Ovary (tissue), 9 donors: ENCODE data around the gene MTHFS. TPM values are rescaled to one million over a fixed set of nuclear protein-coding genes. Genes with fewer than 3 reads are reported as not detected.
A peak's percentile ranks its signal among the peaks of the same experiment; 100 is the strongest.

Experiments
- DNase-seq, 5 donors: peaks; one replicate each; pipeline ENCODE4 v3.0.0-alpha.2; 2019 to 2020
- H3K27ac ChIP-seq, 2 donors: fragments of 200-600 bp; one replicate each; pipeline versions ENCODE4 v1.5.1 to v1.8.0; 2019 to 2022
- H3K27me3 ChIP-seq: fragments of 200-600 bp; one replicate; pipeline ENCODE4 v1.8.0; 2022
- H3K36me3 ChIP-seq: fragments of 200-600 bp; sonication (generic); one replicate; pipeline ENCODE4 v1.5.1; 2019
- H3K4me1 ChIP-seq: one replicate; pipeline ENCODE4 v1.8.1; 2013; ENCODE audit warnings: mild to moderate bottlenecking, moderate library complexity; ENCODE audit not compliant: insufficient read depth
- H3K4me3 ChIP-seq: fragments of 200-600 bp; sonication (generic); one replicate; pipeline ENCODE4 v1.5.1; 2017
- H3K9me3 ChIP-seq, 2 donors: fragments of 200-600 bp in 1 of 2; sonication (generic) in 1 of 2; one replicate each; pipeline versions ENCODE4 v1.5.1 to v1.8.1; 2013 to 2019; ENCODE audit warnings: mild to moderate bottlenecking in 1 of 2, moderate library complexity in 1 of 2
- EP300 ChIP-seq: sonication (generic); formaldehyde crosslinking; IDR thresholded peaks from one replicate; pipeline ENCODE4 v1.6.1; 2017; ENCODE audit warnings: antibody characterized with exemption
- POLR2A ChIP-seq: fragments of 450-650 bp; IDR thresholded peaks from one replicate; pipeline ENCODE4 v1.6.1; 2017; ENCODE audit warnings: antibody characterized with exemption, mild to moderate bottlenecking, moderate library complexity
- WGBS, 3 donors: extraction: QIAGEN DNeasy Blood & Tissue Kit in 1 of 3; methylation state at CpG; one replicate each; pipeline versions ENCODE4 v1.1.5 to v1.1.7; 2013 to 2017; 5-methylcytosine and 5-hydroxymethylcytosine counted together
- intact Hi-C, 4 donors: fragments of 100-400 bp; cut with DNase I; formaldehyde crosslinking; loops; one replicate each; pipeline versions ENCODE4 v1.11.0 to v1.15.1; 2022 to 2023
- polyA plus RNA-seq, 2 donors: library from polyadenylated mRNA; stranded (reverse); fragments of 200-250 nt in 1 of 2; fragments of 350-450 nt in 1 of 2; fragmentation: Illumina TruSeq in 1 of 2; extraction: RNeasy Lipid Tissue Mini Kit (QIAGEN cat#74804) in 1 of 2; gene quantifications; one replicate each; pipeline ENCODE4 v1.2.3, GENCODE V29; 2013 to 2014
- total RNA-seq, 7 donors: library from RNA; depleted of rRNA in 2 of 7; stranded (reverse); fragments of >200 nt in 2 of 7; fragmentation: NEBNext Ultra II Directional in 3 of 7; extraction: Animal tissue kit (Norgen Biotek cat#: 25700) in 3 of 7; gene quantifications; one replicate each; pipeline versions ENCODE4 v1.1.0 to v1.2.4, GENCODE V29; 2016 to 2023
- TF ChIP-seq, protein P1 (sequence below), 3 donors: fragments of 450-650 bp in 2 of 3; fragments of 200-600 bp in 1 of 3; IDR thresholded peaks; one replicate each; pipeline versions ENCODE4 v1.5.1 to v1.8.0; 2016 to 2022; ENCODE audit warnings: antibody characterized with exemption in 3 of 3, mild to moderate bottlenecking in 1 of 3
- donor health status: DM: no; HTN: no; CAD: no; lungs with moderate emphysema.
- donor health status: DM: no; HTN: no; CAD: no.
- donor health status: Bipolar disorder and iron deficiency.
- donor health status: DM: yes; HTN: yes; CAD: no.
- donor health status: DM: no; HTN: no; CAD: no.
- donor health status: DM: yes; HTN: yes; CAD: no.

Gene MTHFS
- total and polyA plus RNA-seq, 9 donors = 5.6 to 25.0 (median 14.2) TPM

DNA sequence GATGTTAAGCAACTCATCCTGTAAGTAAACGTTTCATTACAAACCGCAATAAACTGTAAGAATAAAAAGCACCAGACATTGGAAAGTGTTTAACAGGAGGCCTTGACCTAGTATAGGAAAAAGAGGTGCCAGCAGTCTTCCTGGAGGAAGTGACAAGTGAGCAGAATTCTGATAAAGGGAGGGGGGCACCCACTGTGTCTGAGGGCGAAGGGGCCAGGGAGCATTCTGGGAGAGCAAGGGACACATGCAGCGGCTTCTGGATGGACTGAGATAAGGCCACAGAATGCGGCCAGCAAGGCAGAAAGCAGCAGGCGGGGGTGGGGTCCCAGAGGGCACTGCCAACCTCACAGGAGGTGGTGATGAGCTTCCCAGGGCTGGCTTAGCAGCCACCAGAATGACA, 80.2 kb downstream of the MTHFS start:
- H3K27me3 ChIP-seq = no peaks in the 10 kb centered on the region
- intact Hi-C loops = no loop called here
- no peaks in the 10 kb centered on the region for H3K9me3 ChIP-seq
- H3K4me3 ChIP-seq = no peak overlapping the region
- H3K36me3 ChIP-seq = no peaks in the 10 kb centered on the region
- whole genome bisulfite sequencing, 3 donors = 77 to 89% (median 84%) methylated on average over 6 of the region's 6 CpGs
- no peak for DNase-seq
- H3K27ac ChIP-seq = no peak overlapping the region
- TF ChIP-seq, protein P1, sequence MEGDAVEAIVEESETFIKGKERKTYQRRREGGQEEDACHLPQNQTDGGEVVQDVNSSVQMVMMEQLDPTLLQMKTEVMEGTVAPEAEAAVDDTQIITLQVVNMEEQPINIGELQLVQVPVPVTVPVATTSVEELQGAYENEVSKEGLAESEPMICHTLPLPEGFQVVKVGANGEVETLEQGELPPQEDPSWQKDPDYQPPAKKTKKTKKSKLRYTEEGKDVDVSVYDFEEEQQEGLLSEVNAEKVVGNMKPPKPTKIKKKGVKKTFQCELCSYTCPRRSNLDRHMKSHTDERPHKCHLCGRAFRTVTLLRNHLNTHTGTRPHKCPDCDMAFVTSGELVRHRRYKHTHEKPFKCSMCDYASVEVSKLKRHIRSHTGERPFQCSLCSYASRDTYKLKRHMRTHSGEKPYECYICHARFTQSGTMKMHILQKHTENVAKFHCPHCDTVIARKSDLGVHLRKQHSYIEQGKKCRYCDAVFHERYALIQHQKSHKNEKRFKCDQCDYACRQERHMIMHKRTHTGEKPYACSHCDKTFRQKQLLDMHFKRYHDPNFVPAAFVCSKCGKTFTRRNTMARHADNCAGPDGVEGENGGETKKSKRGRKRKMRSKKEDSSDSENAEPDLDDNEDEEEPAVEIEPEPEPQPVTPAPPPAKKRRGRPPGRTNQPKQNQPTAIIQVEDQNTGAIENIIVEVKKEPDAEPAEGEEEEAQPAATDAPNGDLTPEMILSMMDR (IDR thresholded peaks at IDR 0.05) = no peak
- TF ChIP-seq EP300 (no peak), POLR2A (no peak)
- peaks cover 6% of the 10 kb centered on the region for H3K4me1 ChIP-seq

DNA sequence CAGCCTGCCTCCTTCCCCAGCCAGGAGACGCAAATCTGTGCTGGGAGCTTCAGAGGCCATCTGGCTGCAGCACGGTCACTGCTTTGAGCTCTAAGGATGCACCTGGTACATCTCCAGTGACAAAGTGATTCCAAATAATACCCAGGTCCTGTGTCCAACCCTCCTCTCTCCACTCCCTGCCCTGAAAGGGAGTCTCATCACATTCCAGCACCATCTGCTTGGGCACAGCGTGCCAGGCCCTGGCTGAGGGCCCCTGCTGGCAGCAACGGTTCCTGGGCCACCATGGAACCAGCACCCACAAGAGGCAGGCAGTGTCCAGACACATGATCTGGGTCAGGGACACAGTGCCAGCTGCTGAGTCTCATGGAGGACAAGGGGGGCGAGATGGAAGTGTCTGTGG, 81.3 kb downstream of the MTHFS start:
- intact Hi-C loops = no loop called here
- Histone ChIP-seq H3K27ac (no peak overlapping the region), H3K9me3 (no peaks in the 10 kb centered on the region), H3K4me3 (no peak overlapping the region), H3K4me1 (peaks cover 12% of the 10 kb centered on the region), H3K27me3 (no peaks in the 10 kb centered on the region), H3K36me3 (no peaks in the 10 kb centered on the region)
- DNase-seq = no peak
- TF ChIP-seq EP300 = no peak
- no peak for TF ChIP-seq POLR2A
- TF ChIP-seq, protein P1 (IDR thresholded peaks at IDR 0.05) = no peak
- 84 to 88% (median 87%) methylated on average over 5 of the region's 5 CpGs for WGBS, 3 donors

DNA sequence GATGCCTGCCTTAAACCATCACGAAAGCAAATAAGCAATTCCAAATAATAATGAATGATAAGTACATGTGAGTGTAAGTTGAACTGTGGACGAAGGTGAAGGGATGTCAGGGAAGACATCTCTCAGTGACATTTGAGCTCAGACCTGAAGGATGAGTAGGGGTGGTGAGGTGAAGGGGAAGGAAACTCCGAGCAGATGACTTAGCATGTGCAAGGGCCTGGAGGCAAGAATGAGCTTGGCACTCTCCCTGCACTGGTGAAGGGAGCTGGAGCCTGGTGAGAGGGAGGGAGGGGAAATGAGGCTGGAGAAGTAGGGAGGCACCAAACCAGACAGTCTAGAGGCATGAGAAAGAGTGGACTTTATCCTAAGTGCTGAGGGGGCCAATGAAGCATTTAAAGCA, 84.3 kb downstream of the MTHFS start:
- peaks cover 12% of the 10 kb centered on the region for H3K4me1 ChIP-seq
- DNase-seq = no peak
- H3K9me3 ChIP-seq = no peaks in the 10 kb centered on the region
- no peaks in the 10 kb centered on the region for H3K27me3 ChIP-seq
- no peaks in the 10 kb centered on the region for H3K36me3 ChIP-seq
- no peak for TF ChIP-seq EP300
- TF ChIP-seq, protein P1 (IDR thresholded peaks at IDR 0.05) = no peak
- TF ChIP-seq POLR2A = no peak
- H3K4me3 ChIP-seq = no peak overlapping the region
- intact Hi-C loops = no loop called here
- peak overlapping the region in 1 of 2 donors; percentile 28 for H3K27ac ChIP-seq
- WGBS, 3 donors = 26 to 38% (median 30%) methylated on average over 3 of the region's 3 CpGs

DNA sequence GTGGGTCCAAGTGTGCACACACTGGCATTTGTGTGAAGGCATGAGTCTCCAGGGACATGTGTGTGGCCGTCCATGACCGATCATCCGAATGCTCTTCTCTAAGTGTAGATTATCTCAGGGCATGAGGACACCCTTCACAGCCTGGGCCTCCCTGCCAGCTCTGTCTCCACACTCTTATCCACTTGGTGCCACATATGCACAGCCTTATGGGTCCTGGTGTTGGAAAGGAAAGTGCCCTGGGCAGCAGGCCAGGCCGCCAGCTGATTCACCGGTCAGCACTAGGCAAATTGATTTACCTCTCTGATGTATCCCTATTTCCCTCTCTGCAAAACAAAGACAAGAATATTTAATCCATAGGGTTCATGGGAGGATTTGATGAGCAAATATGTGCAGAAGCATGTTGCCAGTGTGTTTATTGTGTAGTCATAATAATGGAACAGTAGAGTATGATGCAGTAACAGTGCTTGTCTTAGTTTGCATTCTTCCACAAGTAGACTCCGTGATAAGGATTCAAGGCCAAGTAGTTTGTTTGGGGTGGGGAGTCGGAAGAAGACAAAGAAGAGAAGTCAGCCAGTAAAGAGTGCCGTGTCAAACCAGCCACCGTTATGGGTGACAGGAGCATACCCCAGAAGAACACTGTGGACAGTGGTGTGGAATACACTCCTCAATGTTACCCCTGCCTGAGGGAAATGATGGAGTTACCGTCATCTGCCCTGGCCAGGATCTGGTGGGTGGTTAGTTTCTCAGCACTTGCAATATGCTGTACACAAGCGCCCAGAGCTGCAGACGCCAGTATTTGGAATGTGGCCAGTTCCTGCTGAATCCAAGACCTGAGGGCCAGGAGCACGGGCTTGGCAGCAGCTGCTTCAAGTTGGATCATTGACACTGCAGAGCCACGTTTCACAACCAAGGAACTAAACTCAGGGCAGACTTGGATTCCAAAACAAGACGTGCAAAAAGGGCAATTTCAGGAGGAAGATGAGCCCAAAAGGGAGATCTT, 85.1 kb downstream of the MTHFS start:
- DNase-seq = peak; percentile 79 to 90 (median 87)
- Histone ChIP-seq H3K27me3 (no peaks in the 10 kb centered on the region), H3K27ac (peak overlapping the region in 1 of 2 donors; percentile 28), H3K4me1 (peaks cover 12% of the 10 kb centered on the region), H3K36me3 (no peaks in the 10 kb centered on the region), H3K9me3 (no peaks in the 10 kb centered on the region), H3K4me3 (no peak overlapping the region)
- TF ChIP-seq, protein P1 (IDR thresholded peaks at IDR 0.05) = no peak
- TF ChIP-seq EP300 (no peak), POLR2A (no peak)
- intact Hi-C loops = no loop called here
- WGBS, 3 donors = 10 to 28% (median 17%) methylated on average over 15 of the region's 15 CpGs
